ENCODE data around the gene SCT.
"Not testable (repeated sequence)": the region's sequence is repeated elsewhere in the genome, so short reads cannot be mapped to it uniquely, and the experiment has no call there.

The SCT gene

GRCh38 chr11:626475-627307, at the start of gene SCT:
Gene SCT, minus strand, starts transcription at chr11:627181. Its CDS starts 38 bp downstream, at chr11:627143.
- Mint-ChIP-seq H3K36me3 (peaks cover 26% of the 10 kb centered on the region), H3K9me3 (peaks cover 3% of the 10 kb centered on the region), H3K4me3 (no peak within 1 kb of the TSS), H3K4me1 (peaks cover 26% of the 10 kb centered on the region), H3K27ac (no peak within 1 kb of the TSS), H3K27me3 (peaks cover 41% of the 10 kb centered on the region)
- peak; percentile 6 for ATAC-seq

- Mint-ChIP-seq H3K36me3 (peaks cover 35% of the 10 kb centered on the region), H3K27ac (no peak overlapping the region)
Observed at GRCh38 chr11:674406-674805, 47.4 kb upstream of the SCT start.

GRCh38 chr11:673866-674265, 46.9 kb upstream of the SCT start:
- H3K27me3 Mint-ChIP-seq: no peaks in the 10 kb centered on the region
- no peaks in the 10 kb centered on the region for H3K4me1 Mint-ChIP-seq
- ATAC-seq: no peak
- no peak overlapping the region for H3K27ac Mint-ChIP-seq
- no peaks in the 10 kb centered on the region for H3K9me3 Mint-ChIP-seq
- H3K4me3 Mint-ChIP-seq: no peak overlapping the region
- H3K36me3 Mint-ChIP-seq: peaks cover 34% of the 10 kb centered on the region

More at GRCh38 chr11:674406-674805, 47.4 kb upstream of the SCT start:
- ATAC-seq: no peak
- no peak overlapping the region for H3K4me3 Mint-ChIP-seq
- H3K4me1 Mint-ChIP-seq: no peaks in the 10 kb centered on the region
- no peaks in the 10 kb centered on the region for H3K9me3 Mint-ChIP-seq
- no peaks in the 10 kb centered on the region for H3K27me3 Mint-ChIP-seq

GRCh38 chr11:665704-666281, 38.8 kb upstream of the SCT start:
- no peak overlapping the region for H3K4me3 Mint-ChIP-seq
- H3K9me3 Mint-ChIP-seq: no peaks in the 10 kb centered on the region
- H3K27me3 Mint-ChIP-seq: no peaks in the 10 kb centered on the region
- peak overlapping the region; percentile 10 for H3K27ac Mint-ChIP-seq
- H3K36me3 Mint-ChIP-seq: peaks cover 26% of the 10 kb centered on the region
- ATAC-seq: no peak
- peaks cover 8% of the 10 kb centered on the region for H3K4me1 Mint-ChIP-seq

- no peaks in the 10 kb centered on the region for H3K9me3 Mint-ChIP-seq
- no peak overlapping the region for H3K4me3 Mint-ChIP-seq
- no peak for ATAC-seq
- peaks cover 26% of the 10 kb centered on the region for H3K36me3 Mint-ChIP-seq
- H3K27me3 Mint-ChIP-seq: no peaks in the 10 kb centered on the region
- peaks cover 8% of the 10 kb centered on the region for H3K4me1 Mint-ChIP-seq
- H3K27ac Mint-ChIP-seq: peak overlapping the region; percentile 10
Observed at GRCh38 chr11:665062-665703, 38.2 kb upstream of the SCT start.

- no peak overlapping the region for H3K4me3 Mint-ChIP-seq
- no peaks in the 10 kb centered on the region for H3K27me3 Mint-ChIP-seq
- H3K27ac Mint-ChIP-seq: no peak overlapping the region
- peaks cover 26% of the 10 kb centered on the region for H3K36me3 Mint-ChIP-seq
- no peaks in the 10 kb centered on the region for H3K9me3 Mint-ChIP-seq
- H3K4me1 Mint-ChIP-seq: peaks cover 17% of the 10 kb centered on the region
- peak; percentile 63 for ATAC-seq
Observed at GRCh38 chr11:662689-663274, 35.8 kb upstream of the SCT start.

- peaks cover 17% of the 10 kb centered on the region for H3K4me1 Mint-ChIP-seq
- no peaks in the 10 kb centered on the region for H3K9me3 Mint-ChIP-seq
- no peak overlapping the region for H3K27ac Mint-ChIP-seq
- H3K4me3 Mint-ChIP-seq: no peak overlapping the region
- peaks cover 29% of the 10 kb centered on the region for H3K36me3 Mint-ChIP-seq
- no peak for ATAC-seq
- no peaks in the 10 kb centered on the region for H3K27me3 Mint-ChIP-seq
Observed at GRCh38 chr11:660681-661444, 33.9 kb upstream of the SCT start.

GRCh38 chr11:660281-660680, 33.3 kb upstream of the SCT start:
- Mint-ChIP-seq H3K9me3 (no peaks in the 10 kb centered on the region), H3K27ac (no peak overlapping the region), H3K4me3 (no peak overlapping the region), H3K4me1 (peaks cover 17% of the 10 kb centered on the region), H3K27me3 (no peaks in the 10 kb centered on the region), H3K36me3 (peaks cover 24% of the 10 kb centered on the region)
- ATAC-seq: no peak

- Mint-ChIP-seq H3K27me3 (no peaks in the 10 kb centered on the region), H3K27ac (no peak overlapping the region), H3K4me3 (no peak overlapping the region), H3K9me3 (no peaks in the 10 kb centered on the region), H3K36me3 (peaks cover 24% of the 10 kb centered on the region), H3K4me1 (peaks cover 17% of the 10 kb centered on the region)
- peak; percentile 56 for ATAC-seq
Observed at GRCh38 chr11:659532-660085, 32.6 kb upstream of the SCT start.

- no peak overlapping the region for H3K27ac Mint-ChIP-seq
- peaks cover 13% of the 10 kb centered on the region for H3K4me1 Mint-ChIP-seq
- H3K36me3 Mint-ChIP-seq: peaks cover 23% of the 10 kb centered on the region
- ATAC-seq: no peak
- no peaks in the 10 kb centered on the region for H3K9me3 Mint-ChIP-seq
- H3K4me3 Mint-ChIP-seq: no peak overlapping the region
- no peaks in the 10 kb centered on the region for H3K27me3 Mint-ChIP-seq
Observed at GRCh38 chr11:657691-658126, 30.7 kb upstream of the SCT start.

GRCh38 chr11:656866-657265, 29.9 kb upstream of the SCT start:
- H3K4me1 Mint-ChIP-seq: peaks cover 9% of the 10 kb centered on the region
- H3K36me3 Mint-ChIP-seq: peaks cover 27% of the 10 kb centered on the region
- no peak overlapping the region for H3K27ac Mint-ChIP-seq
- H3K9me3 Mint-ChIP-seq: no peaks in the 10 kb centered on the region
- no peak for ATAC-seq
- H3K27me3 Mint-ChIP-seq: no peaks in the 10 kb centered on the region
- no peak overlapping the region for H3K4me3 Mint-ChIP-seq

GRCh38 chr11:656426-656825, 29.4 kb upstream of the SCT start:
- peaks cover 9% of the 10 kb centered on the region for H3K4me1 Mint-ChIP-seq
- H3K9me3 Mint-ChIP-seq: no peaks in the 10 kb centered on the region
- no peak overlapping the region for H3K27ac Mint-ChIP-seq
- no peaks in the 10 kb centered on the region for H3K27me3 Mint-ChIP-seq
- H3K4me3 Mint-ChIP-seq: no peak overlapping the region
- peaks cover 32% of the 10 kb centered on the region for H3K36me3 Mint-ChIP-seq
- ATAC-seq: no peak

- H3K27me3 Mint-ChIP-seq: no peaks in the 10 kb centered on the region
- no peak overlapping the region for H3K4me3 Mint-ChIP-seq
- H3K9me3 Mint-ChIP-seq: no peaks in the 10 kb centered on the region
- H3K27ac Mint-ChIP-seq: no peak overlapping the region
- H3K4me1 Mint-ChIP-seq: peaks cover 9% of the 10 kb centered on the region
- ATAC-seq: no peak
- peaks cover 40% of the 10 kb centered on the region for H3K36me3 Mint-ChIP-seq
Observed at GRCh38 chr11:655036-655726, 28.2 kb upstream of the SCT start.

- not testable (repeated sequence) for H3K9me3 Mint-ChIP-seq, H3K4me3 Mint-ChIP-seq, H3K27me3 Mint-ChIP-seq, ATAC-seq, H3K27ac Mint-ChIP-seq, H3K4me1 Mint-ChIP-seq
- peaks cover 40% of the 10 kb centered on the region for H3K36me3 Mint-ChIP-seq
Observed at GRCh38 chr11:654444-654843, 27.5 kb upstream of the SCT start.
